T-helper 1 cell (primary cell): ENCODE results near the gene ACD.

ENCODE experiments used
- DNase-seq, 5 donors: peaks; one replicate each; pipeline ENCODE4 v3.0.0-alpha.2; 2012 to 2020

The ACD gene

DNA sequence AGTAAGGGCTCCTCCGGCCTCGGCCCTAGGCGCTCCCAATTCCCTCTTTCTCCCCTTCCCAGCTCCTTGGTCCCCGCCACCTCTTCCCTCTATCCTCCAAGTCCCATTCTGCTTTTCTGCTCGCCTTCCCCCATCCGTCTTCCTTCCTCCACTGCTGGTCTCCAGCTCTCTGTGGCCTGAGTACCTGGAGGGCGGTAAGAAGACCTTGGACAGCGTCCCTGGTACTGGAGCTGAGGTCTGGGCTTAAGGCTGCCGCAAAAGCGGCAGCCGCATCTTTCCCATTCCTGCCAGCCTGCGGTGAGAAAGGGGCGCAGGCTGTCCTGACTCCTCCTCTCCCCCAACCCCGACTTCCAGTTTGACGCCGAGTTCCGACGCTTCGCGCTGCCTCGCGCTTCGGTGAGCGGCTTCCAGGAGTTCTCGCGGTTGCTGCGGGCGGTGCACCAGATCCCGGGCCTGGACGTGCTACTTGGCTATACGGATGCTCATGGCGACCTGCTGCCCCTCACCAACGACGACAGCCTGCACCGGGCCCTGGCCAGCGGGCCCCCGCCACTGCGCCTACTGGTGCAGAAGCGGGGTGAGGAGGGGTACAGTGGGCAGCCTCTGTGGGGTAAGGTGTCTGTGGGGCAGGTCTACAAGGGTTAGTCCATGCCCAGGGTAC, 1.2 kb upstream of the ACD start:
- DNase-seq: peak in 1 of 5 donors; percentile 35

DNA sequence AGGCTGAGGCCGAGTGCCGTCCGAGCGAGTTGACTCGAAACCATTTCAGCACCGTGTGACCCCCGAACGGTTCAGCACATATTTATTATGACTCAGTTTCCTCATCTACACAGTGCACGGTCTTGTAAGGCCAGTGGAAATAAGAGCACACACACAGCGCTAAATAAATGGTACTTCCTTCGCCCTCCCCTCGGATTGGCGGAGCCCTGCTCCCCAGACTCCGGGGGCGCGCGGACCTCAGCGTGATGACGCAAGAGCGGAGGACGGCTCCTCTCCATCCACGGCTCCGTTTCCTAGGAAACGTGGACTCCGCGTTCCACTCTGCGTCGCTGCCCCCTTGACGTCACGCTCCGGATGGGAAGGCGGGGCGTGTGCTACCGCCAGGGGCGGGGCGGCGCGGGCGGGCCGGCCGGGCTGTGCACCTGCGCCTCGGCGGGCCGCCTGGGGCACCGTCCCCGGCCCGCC, 536 bp upstream of the ACD start, which contains the start of gene PARD6A:
Gene PARD6A (plus strand): TSS at position 397 of the 465 bp plus-strand sequence. CDS start 79 bp downstream, outside the sequence.
- peak; percentile 90 to 99 (median 94) for DNase-seq

DNA sequence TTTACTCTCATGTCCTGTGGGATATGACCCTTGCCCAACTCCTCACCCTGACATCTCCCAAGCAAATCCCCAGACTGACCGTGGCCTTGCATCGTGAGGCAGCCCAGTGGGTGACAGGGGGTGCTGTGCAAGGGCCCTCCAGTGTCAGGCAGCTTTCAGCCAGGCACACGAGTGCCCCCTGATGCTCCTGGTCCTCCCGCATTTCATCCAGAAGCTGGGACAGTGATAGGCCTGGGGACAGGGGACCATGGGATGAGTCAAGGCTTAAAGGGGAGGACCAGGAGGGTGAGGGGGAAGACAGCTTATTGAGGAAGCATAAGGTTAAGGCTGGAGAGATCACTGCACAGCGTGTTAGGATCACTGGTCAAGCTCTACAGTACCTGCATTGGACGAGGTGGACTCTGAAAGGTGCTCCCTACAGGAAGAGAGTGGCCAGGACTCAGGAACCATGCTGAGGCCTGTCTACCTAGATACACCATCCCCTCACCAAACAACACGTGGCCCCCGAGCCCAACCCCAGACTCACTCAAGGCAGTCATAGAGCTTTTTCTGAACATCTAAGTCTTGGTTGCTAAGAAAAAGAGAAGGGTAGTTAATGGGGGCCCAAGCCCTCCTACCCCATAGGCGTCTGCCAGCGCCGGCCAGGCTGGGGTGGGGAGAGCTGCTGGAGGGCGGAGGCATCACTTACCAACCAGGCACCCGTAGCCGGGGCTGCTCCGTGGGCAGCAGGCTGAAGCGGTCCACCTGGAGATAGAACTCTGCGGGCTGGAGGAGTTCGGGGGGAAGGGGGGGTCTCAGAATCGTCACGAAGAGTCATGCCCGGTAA, 998 bp downstream of the ACD start:
- no peak for DNase-seq

DNA sequence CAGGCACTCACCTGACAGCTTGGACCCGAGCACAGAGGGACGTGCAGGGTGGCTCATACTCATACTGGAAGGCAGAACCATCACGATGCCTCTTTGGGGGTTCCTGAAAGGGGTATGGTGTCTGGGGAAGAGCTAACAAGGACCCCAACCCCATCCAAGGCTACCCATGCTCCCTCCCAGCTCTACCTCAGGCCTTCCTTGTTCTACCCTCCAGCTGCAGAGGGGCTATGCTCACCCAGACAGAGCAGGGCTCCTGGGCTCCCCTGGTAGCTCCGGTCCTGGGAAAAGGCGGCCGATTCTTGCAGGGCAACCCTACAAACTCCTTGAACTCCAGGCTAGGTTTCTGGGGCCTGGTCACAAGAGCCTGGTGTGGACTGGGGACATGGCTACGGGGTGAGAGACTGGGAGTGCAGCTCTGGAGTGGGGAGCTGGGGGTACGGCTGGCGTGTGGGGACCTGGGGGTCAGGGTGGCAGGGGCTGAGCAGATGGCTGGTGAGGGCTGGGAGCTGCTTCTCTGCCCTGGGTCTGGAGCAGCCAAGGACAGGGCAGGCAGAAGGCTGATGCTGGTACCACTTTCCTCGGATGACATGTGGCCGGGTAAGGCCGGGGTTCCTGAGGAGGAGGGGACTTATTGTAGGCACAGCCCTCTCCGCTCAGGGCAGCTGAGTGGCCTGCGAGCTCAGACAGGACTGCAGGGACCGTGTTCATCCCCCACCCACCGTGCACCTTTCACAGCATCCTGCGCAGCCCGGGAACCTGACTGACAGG, 2.1 kb downstream of the ACD start:
- DNase-seq: no peak

DNA sequence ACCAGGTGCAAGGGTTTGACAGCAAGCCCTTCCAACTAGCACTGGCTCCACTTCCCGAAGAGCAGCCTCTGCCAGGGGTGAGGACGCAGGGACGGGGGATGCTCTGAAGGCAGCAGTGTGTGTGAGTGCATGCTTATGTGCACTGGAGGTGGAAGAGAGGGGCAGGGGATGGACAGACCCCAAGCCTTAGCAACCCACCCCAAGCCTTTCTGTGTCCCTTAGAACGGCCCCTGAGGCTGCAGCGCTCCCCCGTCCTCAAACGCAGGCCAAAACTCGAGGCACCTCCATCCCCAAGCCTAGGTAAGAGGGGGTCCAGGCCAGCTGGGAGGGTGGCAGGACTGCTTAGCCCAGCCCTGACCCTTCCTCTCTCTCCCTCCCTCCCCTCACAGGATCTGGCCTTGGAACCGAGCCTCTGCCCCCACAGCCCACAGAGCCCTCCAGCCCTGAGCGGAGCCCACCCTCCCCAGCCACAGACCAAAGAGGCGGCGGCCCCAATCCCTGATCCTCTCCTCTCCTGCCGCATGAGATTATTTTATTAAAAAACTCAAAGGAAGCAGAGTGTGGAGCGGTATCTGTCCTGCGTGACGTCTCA, 2.9 kb downstream of the ACD start:
- no peak for DNase-seq

DNA sequence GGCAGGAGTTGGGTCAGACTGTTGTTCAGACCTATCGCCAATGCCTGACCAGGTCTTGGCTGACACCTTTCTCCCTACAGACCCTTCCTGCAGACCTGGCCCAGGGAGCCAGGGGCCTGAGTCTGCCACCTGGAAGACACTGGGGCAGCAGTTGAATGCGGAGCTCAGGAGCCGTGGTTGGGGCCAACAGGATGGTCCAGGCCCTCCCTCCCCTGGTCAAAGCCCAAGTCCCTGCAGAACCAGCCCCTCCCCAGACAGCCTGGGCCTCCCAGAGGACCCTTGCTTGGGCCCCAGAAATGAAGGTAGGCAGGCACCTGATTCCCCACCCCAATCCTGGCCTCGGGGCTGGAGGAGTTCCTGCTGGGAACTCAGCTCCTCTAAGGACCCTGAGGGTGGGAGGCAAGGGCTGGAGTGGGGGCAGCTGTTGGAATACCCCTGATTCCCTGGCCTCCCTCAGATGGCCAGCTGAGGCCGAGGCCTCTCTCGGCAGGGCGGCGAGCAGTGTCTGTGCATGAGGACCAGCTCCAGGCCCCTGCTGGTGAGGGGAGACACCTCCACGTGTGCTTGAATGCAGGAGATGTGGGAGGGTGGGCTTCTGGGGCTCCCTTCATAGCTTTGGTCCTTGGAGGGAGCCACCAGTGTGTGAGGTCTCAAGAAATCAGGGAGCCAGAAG, 3.6 kb downstream of the ACD start:
- no peak for DNase-seq

DNA sequence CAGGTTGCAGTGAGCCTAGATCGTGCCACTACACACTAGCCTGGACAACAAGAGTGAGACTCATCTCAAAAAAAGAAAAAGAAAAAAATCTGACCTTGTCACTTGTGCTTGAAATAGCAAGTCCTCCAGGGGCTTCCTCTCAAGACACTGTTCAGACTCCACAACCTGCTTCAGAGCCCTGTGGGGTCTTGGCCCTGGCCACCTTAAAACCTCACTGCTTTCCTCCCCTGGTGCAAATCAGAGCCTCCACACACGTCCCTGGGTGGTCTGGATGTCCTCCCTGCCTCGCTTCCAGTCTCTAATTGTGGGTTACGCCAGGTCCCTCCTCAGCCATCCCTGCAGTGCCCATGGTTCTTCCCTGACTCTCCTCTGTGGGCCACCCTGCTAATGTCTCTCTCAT, 4.7 kb downstream of the ACD start:
- DNase-seq: no peak

DNA sequence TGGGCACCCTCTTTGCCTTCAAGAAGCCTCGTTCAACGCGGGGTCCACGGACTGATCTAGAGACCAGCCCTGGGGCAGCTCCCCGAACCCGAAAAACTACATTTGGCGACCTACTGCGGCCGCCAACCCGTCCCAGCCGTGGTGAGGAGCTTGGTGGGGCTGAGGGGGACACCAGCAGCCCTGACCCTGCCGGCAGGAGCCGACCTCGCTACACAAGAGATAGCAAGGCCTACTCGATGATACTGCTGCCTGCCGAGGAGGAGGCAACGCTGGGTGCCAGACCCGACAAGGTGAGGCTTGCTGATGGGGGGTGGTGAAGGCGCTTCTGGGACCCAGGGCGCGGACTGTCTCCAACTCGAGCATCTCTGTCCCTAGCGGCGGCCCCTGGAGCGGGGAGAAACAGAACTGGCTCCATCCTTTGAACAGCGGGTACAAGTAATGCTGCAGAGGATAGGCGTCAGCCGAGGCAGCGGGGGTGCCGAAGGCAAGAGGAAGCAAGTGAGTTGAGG, 5.6 kb downstream of the ACD start:
- DNase-seq: no peak

DNA sequence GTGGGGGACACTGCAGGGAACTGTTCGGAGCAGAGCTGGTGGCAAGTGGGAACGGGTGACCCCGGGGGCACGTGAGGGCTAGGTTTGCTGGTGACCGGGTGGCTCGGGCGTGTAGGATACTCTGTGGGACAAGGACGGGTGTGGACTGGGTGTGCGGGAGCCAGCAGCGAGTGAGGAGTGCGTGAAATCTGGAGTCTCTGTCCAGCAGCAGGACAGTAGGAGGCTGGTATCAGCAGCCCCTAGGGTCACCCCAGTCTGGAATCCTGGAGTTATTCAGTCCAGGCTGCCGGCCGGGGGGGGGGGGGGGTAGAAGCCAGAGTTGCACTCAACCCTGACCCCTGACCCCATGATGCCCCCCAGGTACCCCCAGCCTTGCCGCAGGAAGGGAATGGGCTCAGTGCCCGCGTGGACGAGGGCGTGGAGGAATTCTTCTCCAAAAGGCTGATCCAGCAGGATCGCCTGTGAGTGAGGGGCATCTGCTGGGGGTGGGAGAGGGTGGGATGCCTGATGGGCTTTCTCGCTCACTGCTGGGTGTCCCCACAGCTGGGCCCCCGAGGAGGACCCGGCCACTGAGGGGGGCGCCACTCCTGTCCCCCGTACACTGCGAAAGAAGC, 6.2 kb downstream of the ACD start:
- no peak for DNase-seq

DNA sequence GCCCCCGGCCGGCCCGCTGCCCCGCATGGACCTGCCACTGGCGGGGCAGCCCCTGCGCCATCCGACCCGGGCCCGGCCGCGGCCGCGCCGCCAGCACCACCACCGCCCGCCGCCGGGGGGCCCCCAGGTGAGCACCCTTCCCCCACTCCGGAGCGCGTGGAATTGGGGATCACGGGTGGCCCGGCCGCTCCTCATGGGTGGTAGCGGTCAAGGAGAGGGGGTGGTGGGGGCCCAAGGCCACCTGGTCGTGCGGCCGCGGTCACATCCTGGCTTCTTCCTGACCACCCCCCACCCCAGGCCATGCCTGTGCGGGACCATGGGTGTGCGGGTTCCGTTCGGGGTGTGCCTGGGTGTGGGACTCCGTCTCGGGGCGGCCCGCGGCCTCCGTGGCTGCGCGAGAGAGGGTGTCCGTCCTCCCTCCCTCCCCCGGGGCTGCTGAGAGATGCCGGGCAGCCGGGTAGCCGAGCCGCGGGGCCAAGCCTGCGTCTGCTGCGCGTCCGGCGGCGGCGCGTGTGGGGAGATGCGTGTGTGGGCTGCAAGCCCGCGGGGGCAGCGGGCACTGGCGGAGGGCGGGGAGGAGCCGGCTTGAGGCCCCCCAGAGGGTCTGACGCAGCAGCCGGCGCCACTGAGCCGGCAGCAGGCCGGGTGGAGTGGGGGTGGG, 6.8 kb downstream of the ACD start:
- DNase-seq: no peak

DNA sequence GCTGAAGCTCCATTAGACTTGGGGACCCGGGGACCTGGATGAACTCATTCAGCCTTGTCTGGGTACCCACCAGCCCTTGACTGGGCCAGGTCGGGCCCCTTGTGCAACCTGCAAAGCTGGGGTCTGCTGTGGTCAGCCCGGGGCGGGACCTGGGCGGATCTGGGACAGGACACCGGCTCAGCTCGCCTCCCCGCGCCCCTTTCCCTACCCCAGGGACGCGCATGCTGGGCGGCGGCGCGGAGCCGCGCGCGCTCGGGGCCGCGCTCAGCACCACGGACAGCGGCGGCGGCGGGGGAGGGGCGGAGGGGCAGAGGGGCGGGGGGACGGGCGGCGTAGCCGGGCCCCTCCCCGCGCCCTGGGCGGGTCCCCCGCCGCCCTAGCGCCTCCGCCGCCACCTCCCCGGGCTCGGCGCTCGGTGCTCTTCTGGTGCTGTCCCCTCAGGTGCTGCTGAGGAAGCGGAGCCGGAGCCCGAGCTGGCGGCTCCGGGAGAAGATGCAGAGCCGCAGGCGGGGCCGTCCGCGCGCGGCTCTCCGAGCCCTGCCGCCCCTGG, 7.4 kb downstream of the ACD start:
- no peak for DNase-seq

DNA sequence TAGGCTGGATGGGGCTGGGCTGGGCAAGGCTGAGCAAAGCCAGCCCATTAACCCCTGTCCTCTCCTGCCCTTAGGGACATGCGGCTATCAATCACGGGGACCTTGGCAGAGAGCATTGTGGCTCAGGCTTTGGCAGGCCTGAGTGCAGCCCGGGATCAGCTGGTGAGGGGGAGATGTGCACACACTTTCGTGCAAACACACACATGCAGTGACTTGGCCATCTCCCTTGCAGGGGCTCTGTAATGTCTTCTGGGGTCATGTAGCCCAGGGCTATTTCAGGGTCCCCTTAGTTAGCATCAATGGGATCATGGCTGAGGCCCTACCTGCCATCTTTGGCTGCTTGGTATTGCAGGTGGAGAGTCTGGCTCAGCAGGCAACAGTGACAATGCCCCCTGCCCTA, 8.2 kb downstream of the ACD start:
- no peak for DNase-seq

DNA sequence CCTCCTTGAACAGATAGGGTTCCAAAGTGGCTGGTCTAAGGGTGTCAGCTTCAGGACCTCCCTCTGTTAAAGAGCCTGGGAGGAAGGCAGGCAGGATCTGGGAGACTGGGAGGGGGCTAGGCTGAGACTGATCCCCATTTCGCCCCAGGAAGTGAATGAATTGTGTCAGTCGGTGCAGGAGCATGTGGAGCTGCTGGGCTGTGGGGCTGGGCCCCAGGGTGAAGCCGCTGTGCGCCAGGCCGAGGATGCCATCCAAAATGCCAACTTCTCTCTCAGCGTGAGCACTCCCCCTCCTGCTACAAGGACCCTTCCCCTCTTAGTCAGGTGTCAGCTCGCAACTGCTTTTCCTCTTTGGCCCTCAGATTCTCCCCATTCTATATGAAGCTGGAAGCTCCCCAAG, 9.0 kb downstream of the ACD start:
- no peak for DNase-seq

DNA sequence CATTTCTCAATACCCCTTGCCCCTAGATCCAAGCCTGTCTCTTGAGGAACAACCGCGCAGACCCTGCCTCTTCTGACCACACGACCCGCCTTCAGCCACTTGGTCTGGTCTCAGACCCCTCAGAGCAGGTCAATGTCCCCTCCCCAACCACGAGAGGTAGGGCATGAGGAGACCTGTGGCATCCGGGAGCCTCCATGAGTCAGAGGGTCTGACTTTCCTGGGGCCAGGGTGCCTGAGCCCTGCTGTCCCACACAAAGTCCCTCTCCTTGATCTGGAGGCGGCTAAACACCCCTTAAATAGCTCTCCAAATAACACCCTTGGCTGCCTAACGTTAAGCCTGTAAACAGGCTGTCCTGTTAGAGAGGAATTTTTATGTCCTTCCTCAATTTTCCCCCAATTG, 10.0 kb downstream of the ACD start:
- no peak for DNase-seq

DNA sequence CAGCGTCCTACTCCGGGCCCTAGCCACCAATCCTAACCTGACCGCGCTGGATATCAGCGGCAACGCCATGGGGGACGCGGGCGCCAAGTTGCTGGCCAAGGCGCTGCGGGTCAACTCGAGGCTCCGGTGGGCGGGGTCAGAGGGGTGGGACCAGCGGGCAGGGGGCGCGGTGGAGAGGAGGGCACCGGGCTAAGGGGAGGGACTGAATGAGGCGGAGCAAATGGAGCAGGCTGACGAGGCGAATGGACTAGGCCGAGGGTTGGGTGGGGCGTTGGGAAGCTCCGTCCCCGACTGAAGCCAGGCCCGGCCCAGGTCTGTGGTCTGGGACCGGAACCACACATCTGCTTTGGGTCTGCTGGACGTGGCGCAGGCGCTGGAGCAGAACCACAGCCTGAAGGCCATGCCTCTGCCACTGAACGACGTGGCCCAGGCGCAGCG, 10.5 kb downstream of the ACD start:
- DNase-seq: no peak

DNA sequence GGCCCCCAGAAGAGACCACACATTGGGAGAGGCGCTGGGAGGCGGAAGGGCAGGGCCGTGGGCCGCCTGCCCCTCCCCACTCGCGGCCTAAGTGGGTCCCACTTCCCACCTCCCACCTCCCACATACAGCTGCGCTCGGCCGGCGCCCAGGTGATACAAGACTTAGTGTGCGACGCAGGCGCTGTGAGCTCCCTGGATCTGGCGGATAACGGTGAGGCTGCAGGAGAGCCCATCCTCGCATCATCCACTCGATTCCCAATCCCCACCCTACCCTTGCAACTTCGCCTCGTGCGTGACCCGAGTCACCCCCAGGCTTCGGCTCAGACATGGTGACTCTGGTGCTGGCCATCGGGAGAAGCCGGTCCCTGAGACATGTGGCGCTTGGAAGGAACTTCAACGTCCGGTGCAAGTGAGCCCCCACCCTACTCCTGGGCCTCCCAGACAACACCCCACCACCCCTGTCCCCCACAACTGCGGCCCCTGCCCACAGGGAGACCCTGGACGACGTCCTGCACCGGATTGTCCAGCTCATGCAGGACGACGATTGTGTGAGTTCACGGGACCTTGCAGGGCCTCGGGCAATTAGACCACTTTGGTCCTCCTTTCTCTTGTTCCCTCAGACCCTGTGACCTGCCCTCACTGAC, 11.2 kb downstream of the ACD start:
- no peak for DNase-seq

DNA sequence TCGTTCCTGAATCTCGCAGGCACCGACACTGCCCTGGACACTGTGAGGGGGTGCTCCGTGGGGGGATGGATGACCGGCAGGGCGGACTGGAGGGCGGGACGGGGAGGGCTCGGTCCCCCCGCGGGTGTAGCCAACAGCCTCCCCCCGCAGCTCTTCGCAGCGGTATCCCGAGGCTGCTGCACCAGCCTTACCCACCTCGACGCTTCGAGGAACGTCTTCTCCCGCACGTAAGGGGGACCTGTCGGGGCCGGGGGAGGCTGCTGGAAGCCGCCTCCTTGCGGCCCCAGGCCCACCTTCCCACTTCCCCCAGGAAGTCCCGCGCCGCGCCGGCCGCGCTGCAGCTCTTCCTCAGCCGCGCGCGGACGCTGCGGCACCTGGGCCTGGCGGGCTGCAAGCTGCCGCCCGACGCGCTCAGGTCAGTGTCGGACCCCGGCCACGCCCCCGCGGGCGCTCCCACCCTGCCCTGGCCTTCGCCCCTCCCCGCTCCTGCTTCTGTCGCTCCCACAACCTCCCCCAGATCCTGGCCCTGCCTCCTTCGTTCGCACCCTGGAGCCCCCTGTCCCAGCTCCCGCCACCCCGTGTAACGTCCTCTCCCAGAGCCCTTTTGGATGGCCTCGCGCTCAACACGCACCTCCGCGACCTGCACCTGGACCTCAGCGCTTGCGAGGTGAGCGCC, 11.8 kb downstream of the ACD start:
- no peak for DNase-seq

DNA sequence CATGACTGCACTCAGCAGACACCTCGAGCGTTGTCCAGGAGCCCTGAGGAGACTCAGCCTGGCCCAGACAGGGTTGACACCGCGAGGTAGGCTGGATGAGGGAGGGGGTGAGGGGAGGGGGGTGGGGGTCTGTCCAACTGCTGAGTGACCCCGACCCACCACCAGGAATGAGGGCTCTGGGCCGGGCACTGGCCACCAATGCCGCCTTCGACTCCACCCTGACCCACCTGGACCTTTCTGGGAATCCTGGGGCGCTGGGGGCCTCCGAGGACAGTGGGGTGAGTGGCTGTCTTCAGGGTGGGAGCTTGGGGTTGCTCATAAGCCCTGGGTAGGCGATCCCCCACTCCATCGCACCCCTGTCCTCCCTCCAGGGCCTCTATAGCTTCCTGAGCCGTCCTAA, 12.4 kb downstream of the ACD start:
- no peak for DNase-seq

DNA sequence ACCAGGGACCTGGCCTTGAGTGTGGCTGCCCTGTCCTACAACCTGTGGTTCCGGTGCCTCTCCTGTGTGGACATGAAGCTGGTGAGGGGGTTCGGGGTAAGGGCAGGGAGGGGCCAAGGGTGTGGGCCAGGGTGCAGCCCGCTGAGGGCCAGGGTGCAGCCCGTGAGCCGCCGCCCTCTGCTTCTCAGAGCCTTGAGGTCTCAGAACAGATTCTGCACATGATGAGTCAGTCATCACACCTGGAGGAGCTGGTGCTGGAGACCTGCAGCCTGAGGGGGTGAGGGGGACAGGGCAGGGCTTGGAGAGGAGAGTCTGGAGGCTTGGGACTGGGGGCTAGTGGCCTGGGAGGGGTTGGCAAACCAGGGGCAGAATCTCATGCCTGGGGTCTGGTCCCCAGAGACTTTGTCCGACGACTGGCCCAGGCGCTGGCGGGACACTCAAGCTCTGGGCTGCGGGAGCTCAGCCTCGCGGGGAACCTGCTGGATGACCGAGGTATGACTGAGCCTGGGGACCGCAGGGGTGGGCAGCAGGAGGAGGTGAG, 12.9 kb downstream of the ACD start:
- no peak for DNase-seq
